HEK293 (cell line): ENCODE results near the gene TNFSF12.

Experiments used
- TCF7L2 ChIP-seq: IDR thresholded peaks from 2 replicates; pipeline ENCODE4 v1.6.1; 2011; ENCODE audit warnings: low read depth, mild to moderate bottlenecking, inconsistent platforms, low read length, moderate library complexity, borderline replicate concordance
- ZEB2 ChIP-seq: fragments of 450-650 bp; formaldehyde crosslinking; IDR thresholded peaks from 2 replicates; pipeline ENCODE4 v1.5.1; 2016; ENCODE audit warnings: missing biosample characterization, missing genetic modification characterization
- ZIC2 ChIP-seq: fragments of 450-650 bp; formaldehyde crosslinking; IDR thresholded peaks from 2 replicates; pipeline ENCODE4 v1.5.1; 2016; ENCODE audit warnings: missing biosample characterization, missing genetic modification characterization
- ZNF24 ChIP-seq: fragments of 450-650 bp; formaldehyde crosslinking; IDR thresholded peaks from 2 replicates; pipeline ENCODE4 v1.5.1; 2016; ENCODE audit warnings: missing biosample characterization, missing genetic modification characterization
- ZNF302 ChIP-seq: fragments of 450-650 bp; formaldehyde crosslinking; IDR thresholded peaks from 2 replicates; pipeline ENCODE4 v1.5.1; 2016; ENCODE audit warnings: missing biosample characterization, missing genetic modification characterization, low read depth
- TF ChIP-seq, protein P1 (sequence below): fragments of 450-650 bp; formaldehyde crosslinking; IDR thresholded peaks from 2 replicates; pipeline ENCODE4 v1.5.1; 2016; ENCODE audit warnings: missing biosample characterization, missing genetic modification characterization
- TF ChIP-seq, protein P2 (sequence below): fragments of 450-650 bp; formaldehyde crosslinking; IDR thresholded peaks from 2 replicates; pipeline ENCODE4 v1.5.1; 2016; ENCODE audit warnings: missing biosample characterization, missing genetic modification characterization
- TF ChIP-seq, protein P3 (sequence below): fragments of 450-650 bp; formaldehyde crosslinking; IDR thresholded peaks from 2 replicates; pipeline ENCODE4 v1.5.1; 2016; ENCODE audit warnings: missing biosample characterization, missing genetic modification characterization
- TF ChIP-seq, protein P4 (sequence below): fragments of 450-650 bp; formaldehyde crosslinking; IDR thresholded peaks from 2 replicates; pipeline ENCODE4 v1.5.1; 2016; ENCODE audit warnings: missing biosample characterization, missing genetic modification characterization

GRCh38 chr17:7575481-7575883, 26.6 kb downstream of the TNFSF12 start:
- TF ChIP-seq ZNF302 (tag by site-specific recombination) = no peak
- TF ChIP-seq, protein P1, sequence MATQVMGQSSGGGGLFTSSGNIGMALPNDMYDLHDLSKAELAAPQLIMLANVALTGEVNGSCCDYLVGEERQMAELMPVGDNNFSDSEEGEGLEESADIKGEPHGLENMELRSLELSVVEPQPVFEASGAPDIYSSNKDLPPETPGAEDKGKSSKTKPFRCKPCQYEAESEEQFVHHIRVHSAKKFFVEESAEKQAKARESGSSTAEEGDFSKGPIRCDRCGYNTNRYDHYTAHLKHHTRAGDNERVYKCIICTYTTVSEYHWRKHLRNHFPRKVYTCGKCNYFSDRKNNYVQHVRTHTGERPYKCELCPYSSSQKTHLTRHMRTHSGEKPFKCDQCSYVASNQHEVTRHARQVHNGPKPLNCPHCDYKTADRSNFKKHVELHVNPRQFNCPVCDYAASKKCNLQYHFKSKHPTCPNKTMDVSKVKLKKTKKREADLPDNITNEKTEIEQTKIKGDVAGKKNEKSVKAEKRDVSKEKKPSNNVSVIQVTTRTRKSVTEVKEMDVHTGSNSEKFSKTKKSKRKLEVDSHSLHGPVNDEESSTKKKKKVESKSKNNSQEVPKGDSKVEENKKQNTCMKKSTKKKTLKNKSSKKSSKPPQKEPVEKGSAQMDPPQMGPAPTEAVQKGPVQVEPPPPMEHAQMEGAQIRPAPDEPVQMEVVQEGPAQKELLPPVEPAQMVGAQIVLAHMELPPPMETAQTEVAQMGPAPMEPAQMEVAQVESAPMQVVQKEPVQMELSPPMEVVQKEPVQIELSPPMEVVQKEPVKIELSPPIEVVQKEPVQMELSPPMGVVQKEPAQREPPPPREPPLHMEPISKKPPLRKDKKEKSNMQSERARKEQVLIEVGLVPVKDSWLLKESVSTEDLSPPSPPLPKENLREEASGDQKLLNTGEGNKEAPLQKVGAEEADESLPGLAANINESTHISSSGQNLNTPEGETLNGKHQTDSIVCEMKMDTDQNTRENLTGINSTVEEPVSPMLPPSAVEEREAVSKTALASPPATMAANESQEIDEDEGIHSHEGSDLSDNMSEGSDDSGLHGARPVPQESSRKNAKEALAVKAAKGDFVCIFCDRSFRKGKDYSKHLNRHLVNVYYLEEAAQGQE (tag by site-specific recombination) = no peak
- TF ChIP-seq, protein P2, sequence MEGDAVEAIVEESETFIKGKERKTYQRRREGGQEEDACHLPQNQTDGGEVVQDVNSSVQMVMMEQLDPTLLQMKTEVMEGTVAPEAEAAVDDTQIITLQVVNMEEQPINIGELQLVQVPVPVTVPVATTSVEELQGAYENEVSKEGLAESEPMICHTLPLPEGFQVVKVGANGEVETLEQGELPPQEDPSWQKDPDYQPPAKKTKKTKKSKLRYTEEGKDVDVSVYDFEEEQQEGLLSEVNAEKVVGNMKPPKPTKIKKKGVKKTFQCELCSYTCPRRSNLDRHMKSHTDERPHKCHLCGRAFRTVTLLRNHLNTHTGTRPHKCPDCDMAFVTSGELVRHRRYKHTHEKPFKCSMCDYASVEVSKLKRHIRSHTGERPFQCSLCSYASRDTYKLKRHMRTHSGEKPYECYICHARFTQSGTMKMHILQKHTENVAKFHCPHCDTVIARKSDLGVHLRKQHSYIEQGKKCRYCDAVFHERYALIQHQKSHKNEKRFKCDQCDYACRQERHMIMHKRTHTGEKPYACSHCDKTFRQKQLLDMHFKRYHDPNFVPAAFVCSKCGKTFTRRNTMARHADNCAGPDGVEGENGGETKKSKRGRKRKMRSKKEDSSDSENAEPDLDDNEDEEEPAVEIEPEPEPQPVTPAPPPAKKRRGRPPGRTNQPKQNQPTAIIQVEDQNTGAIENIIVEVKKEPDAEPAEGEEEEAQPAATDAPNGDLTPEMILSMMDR (tag by site-specific recombination) = no peak
- TF ChIP-seq ZIC2 = no peak
- no peak for TF ChIP-seq ZNF24 (tag by site-specific recombination)
- no peak for TF ChIP-seq ZEB2
- TF ChIP-seq, protein P3, sequence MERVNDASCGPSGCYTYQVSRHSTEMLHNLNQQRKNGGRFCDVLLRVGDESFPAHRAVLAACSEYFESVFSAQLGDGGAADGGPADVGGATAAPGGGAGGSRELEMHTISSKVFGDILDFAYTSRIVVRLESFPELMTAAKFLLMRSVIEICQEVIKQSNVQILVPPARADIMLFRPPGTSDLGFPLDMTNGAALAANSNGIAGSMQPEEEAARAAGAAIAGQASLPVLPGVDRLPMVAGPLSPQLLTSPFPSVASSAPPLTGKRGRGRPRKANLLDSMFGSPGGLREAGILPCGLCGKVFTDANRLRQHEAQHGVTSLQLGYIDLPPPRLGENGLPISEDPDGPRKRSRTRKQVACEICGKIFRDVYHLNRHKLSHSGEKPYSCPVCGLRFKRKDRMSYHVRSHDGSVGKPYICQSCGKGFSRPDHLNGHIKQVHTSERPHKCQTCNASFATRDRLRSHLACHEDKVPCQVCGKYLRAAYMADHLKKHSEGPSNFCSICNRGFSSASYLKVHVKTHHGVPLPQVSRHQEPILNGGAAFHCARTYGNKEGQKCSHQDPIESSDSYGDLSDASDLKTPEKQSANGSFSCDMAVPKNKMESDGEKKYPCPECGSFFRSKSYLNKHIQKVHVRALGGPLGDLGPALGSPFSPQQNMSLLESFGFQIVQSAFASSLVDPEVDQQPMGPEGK (tag by site-specific recombination) = no peak
- TF ChIP-seq, protein P4, sequence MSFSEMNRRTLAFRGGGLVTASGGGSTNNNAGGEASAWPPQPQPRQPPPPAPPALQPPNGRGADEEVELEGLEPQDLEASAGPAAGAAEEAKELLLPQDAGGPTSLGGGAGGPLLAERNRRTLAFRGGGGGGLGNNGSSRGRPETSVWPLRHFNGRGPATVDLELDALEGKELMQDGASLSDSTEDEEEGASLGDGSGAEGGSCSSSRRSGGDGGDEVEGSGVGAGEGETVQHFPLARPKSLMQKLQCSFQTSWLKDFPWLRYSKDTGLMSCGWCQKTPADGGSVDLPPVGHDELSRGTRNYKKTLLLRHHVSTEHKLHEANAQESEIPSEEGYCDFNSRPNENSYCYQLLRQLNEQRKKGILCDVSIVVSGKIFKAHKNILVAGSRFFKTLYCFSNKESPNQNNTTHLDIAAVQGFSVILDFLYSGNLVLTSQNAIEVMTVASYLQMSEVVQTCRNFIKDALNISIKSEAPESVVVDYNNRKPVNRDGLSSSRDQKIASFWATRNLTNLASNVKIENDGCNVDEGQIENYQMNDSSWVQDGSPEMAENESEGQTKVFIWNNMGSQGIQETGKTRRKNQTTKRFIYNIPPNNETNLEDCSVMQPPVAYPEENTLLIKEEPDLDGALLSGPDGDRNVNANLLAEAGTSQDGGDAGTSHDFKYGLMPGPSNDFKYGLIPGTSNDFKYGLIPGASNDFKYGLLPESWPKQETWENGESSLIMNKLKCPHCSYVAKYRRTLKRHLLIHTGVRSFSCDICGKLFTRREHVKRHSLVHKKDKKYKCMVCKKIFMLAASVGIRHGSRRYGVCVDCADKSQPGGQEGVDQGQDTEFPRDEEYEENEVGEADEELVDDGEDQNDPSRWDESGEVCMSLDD (tag by site-specific recombination) = no peak
- TF ChIP-seq TCF7L2 = no peak
